Epithelial cell of proximal tubule (primary cell): Measurements from ENCODE around the gene RBBP7. TPM values are rescaled to one million over a fixed set of nuclear protein-coding genes. Genes with fewer than 3 reads are reported as not detected.

Experiments used
- DNase-seq: peaks from one replicate; pipeline ENCODE4 v3.0.0-alpha.2; 2011; ENCODE audit warnings: low read depth
- H3K4me3 ChIP-seq: 2 replicates; pipeline ENCODE4 v1.5.1; 2011; ENCODE audit warnings: low read depth, mild to moderate bottlenecking, low read length
- CTCF ChIP-seq: conservative IDR thresholded peaks from 2 replicates; pipeline ENCODE4 v1.5.1; 2012; ENCODE audit warnings: low read depth, mild to moderate bottlenecking, low read length
- total RNA-seq: library from RNA; depleted of rRNA; stranded (reverse); fragments of >200 nt; gene quantifications from 2 replicates; pipeline ENCODE4 v1.2.3, GENCODE V29; 2015

Gene RBBP7
- total RNA-seq, 1 donor from 2014 or later, result 149 TPM

- no peak overlapping the region for H3K4me3 ChIP-seq
- DNase-seq, result no peak
- TF ChIP-seq CTCF, result no peak
Observed at GRCh38 chrX:16828124-16828908, 41.8 kb downstream of the RBBP7 start.

GRCh38 chrX:16827225-16827624 lies 42.9 kb downstream of the RBBP7 start:
- no peak overlapping the region for H3K4me3 ChIP-seq
- DNase-seq, result no peak
- no peak for TF ChIP-seq CTCF

GRCh38 chrX:16826207-16826606 lies 44.0 kb downstream of the RBBP7 start:
- no peak overlapping the region for H3K4me3 ChIP-seq
- no peak for DNase-seq
- peak; percentile 51 for TF ChIP-seq CTCF

- no peak for DNase-seq
Observed at GRCh38 chrX:16825264-16826035, 44.7 kb downstream of the RBBP7 start.

GRCh38 chrX:16822723-16823122 lies 47.4 kb downstream of the RBBP7 start:
- H3K4me3 ChIP-seq, result no peak overlapping the region
- no peak for TF ChIP-seq CTCF
- DNase-seq, result no peak

More at GRCh38 chrX:16825264-16826035, 44.7 kb downstream of the RBBP7 start:
- no peak overlapping the region for H3K4me3 ChIP-seq
- no peak for TF ChIP-seq CTCF

- no peak for TF ChIP-seq CTCF
- no peak for DNase-seq
- H3K4me3 ChIP-seq, result no peak overlapping the region
Observed at GRCh38 chrX:16819634-16820033, 50.5 kb downstream of the RBBP7 start.

GRCh38 chrX:16814597-16814996 lies 55.6 kb downstream of the RBBP7 start:
- DNase-seq, result no peak
- no peak overlapping the region for H3K4me3 ChIP-seq
- TF ChIP-seq CTCF, result no peak
